Measurements from ENCODE around the gene ENTREP1.

GRCh38 chr9:69357030-69357775 lies 32.2 kb downstream of the ENTREP1 start:
- TF ChIP-seq EZH2 (IDR thresholded peaks at IDR 0.05) (no peak), CTCF (IDR thresholded peaks at IDR 0.05) (no peak), EZH2phosphoT487 (IDR thresholded peaks at IDR 0.05) (no peak)

All from neural progenitor cell (in vitro differentiated cells).